ENCODE measurements around the gene CYP4V2.
"Not testable (repeated sequence)": the region's sequence is repeated elsewhere in the genome, so short reads cannot be mapped to it uniquely, and the experiment has no call there.

CYP4V2 gene

GRCh38 chr4:186236126-186236525 lies 44.8 kb downstream of the CYP4V2 start:
- in situ Hi-C loops (cut with HindIII; ENCODE audit: low sequenced_read_pairs): no loop called here
- no peak for TF ChIP-seq CTCF (IDR thresholded peaks at IDR 0.05; ENCODE audit: low read depth, low read length, missing control alignments)

GRCh38 chr4:186240452-186240847 lies 49.1 kb downstream of the CYP4V2 start:
- no peak overlapping the region for H3K4me3 ChIP-seq (ENCODE audit: low read depth, low read length)
- no peak for DNase-seq (ENCODE audit: low read depth)
- in situ Hi-C loops (cut with HindIII; ENCODE audit: low sequenced_read_pairs): no loop called here
- no peak for TF ChIP-seq CTCF (IDR thresholded peaks at IDR 0.05; ENCODE audit: low read depth, low read length, missing control alignments)

More at GRCh38 chr4:186236126-186236525, 44.8 kb downstream of the CYP4V2 start:
- no peak for DNase-seq (ENCODE audit: low read depth)
- H3K4me3 ChIP-seq (ENCODE audit: low read depth, low read length): no peak overlapping the region

GRCh38 chr4:186240848-186241491 lies 49.6 kb downstream of the CYP4V2 start:
- no peak overlapping the region for H3K4me3 ChIP-seq (ENCODE audit: low read depth, low read length)
- no peak for TF ChIP-seq CTCF (IDR thresholded peaks at IDR 0.05; ENCODE audit: low read depth, low read length, missing control alignments)
- in situ Hi-C loops (cut with HindIII; ENCODE audit: low sequenced_read_pairs): no loop called here
- DNase-seq (ENCODE audit: low read depth): no peak

GRCh38 chr4:186241616-186242015 lies 50.2 kb downstream of the CYP4V2 start:
- DNase-seq (ENCODE audit: low read depth): no peak
- in situ Hi-C loops (cut with HindIII; ENCODE audit: low sequenced_read_pairs): no loop called here
- H3K4me3 ChIP-seq (ENCODE audit: low read depth, low read length): no peak overlapping the region
- no peak for TF ChIP-seq CTCF (IDR thresholded peaks at IDR 0.05; ENCODE audit: low read depth, low read length, missing control alignments)

- H3K4me3 ChIP-seq (ENCODE audit: low read depth, low read length); DNase-seq (ENCODE audit: low read depth); in situ Hi-C loops (cut with HindIII; ENCODE audit: low sequenced_read_pairs): not testable (repeated sequence)
Measured at GRCh38 chr4:186242031-186242430, 50.7 kb downstream of the CYP4V2 start.

- H3K4me3 ChIP-seq (ENCODE audit: low read depth, low read length): no peak overlapping the region
- no peak for DNase-seq (ENCODE audit: low read depth)
- in situ Hi-C loops (cut with HindIII; ENCODE audit: low sequenced_read_pairs): no loop called here
- TF ChIP-seq CTCF (IDR thresholded peaks at IDR 0.05; ENCODE audit: low read depth, low read length, missing control alignments): no peak
Measured at GRCh38 chr4:186243331-186243730, 52.0 kb downstream of the CYP4V2 start.

GRCh38 chr4:186244835-186245234 lies 53.5 kb downstream of the CYP4V2 start:
- no peak for TF ChIP-seq CTCF (IDR thresholded peaks at IDR 0.05; ENCODE audit: low read depth, low read length, missing control alignments)
- H3K4me3 ChIP-seq (ENCODE audit: low read depth, low read length): no peak overlapping the region
- in situ Hi-C loops (cut with HindIII; ENCODE audit: low sequenced_read_pairs): no loop called here
- DNase-seq (ENCODE audit: low read depth): no peak

- in situ Hi-C loops (cut with HindIII; ENCODE audit: low sequenced_read_pairs): not testable (repeated sequence)
Measured at GRCh38 chr4:186247062-186247752, 55.8 kb downstream of the CYP4V2 start.

More at GRCh38 chr4:186247062-186247752, 55.8 kb downstream of the CYP4V2 start:
- H3K4me3 ChIP-seq (ENCODE audit: low read depth, low read length); DNase-seq (ENCODE audit: low read depth): not testable (repeated sequence)
